Muscle of back (tissue), 11 donors: Measurements from ENCODE around the gene TTC21A. TPM values are rescaled to one million over a fixed set of nuclear protein-coding genes. Genes with fewer than 3 reads are reported as not detected.
"Not testable (repeated sequence)": the region's sequence is repeated elsewhere in the genome, so short reads cannot be mapped to it uniquely, and the experiment has no call there.

Source experiments
- DNase-seq, 3 donors: peaks; one replicate each; pipeline versions ENCODE4 v3.0.0 to v3.0.0-alpha.2; 2013
- polyA plus RNA-seq, 10 donors: library from polyadenylated mRNA; unstranded; fragments of 120-200 nt; gene quantifications; one replicate each; pipeline ENCODE4 v1.2.1, GENCODE V29; 2013; ENCODE audit not compliant: insufficient read length in 10 of 10

TTC21A gene
- polyA plus RNA-seq, 10 donors: 1.3 to 5.7 (median 2.7) TPM

DNA sequence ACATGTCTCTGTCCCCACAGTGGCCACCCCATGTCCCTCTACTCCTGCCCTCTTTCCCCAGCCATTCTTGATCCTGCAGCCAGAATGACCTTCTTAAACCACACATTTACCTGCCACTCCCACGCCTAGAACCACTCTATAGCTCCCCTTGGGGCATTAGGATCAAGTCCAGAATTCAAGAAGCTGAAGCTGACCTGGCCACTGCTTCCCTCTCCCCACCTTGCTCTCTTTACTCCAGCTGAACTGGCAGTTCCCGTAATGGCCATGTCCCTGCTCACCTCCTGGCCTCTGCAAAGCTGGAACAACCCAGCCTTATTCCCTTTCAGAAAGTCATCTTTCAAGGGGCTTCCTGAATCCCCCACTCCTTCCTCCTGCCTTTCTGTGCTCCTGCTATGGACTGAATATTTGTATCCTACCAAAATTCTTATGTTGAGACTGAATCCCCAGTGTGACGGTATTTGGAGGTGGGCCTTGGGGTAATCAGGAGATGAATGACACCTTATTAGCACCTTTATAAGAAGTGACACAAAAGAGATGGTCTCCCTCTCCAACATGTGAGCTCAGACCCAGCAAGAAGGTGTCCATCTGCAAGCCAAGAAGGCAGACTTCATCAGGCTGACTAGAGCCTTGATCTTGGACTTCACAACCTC is 42.1 kb downstream of the TTC21A start:
- DNase-seq: no peak

DNA sequence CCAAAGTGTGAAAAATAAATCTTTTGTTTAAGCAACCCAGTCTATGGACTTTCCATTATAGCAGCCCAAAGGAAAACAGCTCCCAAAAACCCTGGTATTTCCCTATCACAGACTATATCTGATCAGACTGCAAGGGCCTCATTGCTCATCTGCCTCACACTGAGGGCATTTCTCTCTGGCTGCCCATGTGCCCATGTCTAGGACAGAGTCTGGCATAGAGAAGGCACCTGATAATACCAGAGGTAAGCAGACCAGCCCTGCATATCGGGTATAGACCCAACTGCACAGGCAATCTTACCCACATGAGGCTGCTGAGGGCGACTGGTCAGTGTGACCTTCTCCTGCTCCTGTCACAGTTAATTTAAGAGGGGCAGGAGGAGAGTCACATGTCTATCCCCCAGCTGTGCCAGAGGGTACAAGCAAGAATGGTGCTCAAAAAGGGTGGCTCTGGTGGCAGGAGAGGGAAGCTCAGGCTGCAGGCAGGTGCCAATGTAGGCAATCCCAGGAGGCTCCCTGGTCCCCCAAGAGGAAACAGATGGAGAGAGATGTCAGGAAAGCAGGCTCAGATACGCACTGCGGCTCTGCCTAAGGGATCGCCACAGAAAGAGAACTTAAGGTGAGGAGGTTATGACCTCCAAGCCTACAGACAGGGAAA is 42.8 kb downstream of the TTC21A start:
- no peak for DNase-seq

- peak; percentile 83 to 97 (median 89) for DNase-seq
These were observed 43.5 kb downstream of the TTC21A start for GRCh38 chr3:39150803-39151631.

DNA sequence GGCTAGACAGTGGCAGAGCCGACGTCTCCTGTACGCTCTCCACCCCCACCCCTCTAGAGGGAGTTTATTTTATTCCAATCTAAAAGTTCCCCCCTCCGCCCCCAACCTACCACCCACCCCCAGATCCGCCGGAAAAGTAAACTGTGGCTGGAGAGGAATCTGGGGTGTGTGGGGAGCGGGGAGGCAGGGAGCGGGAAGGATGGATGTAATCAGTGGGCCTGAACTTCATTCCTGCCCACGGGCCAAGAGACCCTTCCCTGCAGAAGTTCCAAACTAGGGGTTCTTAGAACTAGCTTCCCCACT is 46.4 kb downstream of the TTC21A start:
- no peak for DNase-seq

DNA sequence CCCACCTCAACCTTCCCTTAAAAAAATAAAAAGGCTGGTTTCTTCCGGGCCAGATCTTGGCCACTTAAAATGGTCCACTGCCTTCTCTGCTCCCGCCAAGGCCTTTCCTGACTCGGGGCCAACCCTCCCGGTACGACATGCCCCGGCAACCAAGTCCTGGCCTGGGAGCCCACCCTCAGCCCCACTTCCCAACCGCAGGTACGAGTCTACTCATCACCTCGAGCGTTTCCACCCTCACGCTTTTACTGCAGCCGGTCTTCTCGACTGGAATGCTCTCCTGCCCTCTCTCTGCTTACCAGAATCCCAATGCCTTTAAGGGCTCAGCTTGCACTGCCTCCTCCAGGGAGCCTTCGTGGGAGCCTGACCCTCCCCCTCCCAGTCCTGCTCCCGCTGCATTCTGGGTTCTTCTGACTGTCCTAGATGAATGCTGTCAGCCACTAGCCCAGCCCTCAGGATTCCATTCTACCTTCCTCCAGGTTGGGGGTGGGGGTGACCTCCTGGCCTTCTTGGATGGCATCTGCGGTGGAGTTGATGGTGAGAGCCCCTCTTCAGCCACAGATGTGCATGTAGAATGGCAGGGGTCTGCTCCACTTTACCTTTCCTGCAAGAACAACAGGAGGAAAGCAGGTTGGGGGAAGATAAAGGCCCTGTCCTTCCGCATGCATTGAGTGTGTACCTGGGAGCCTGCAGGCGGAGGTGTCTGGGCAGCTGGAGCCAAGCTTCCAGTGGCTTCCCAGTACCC is 47.0 kb downstream of the TTC21A start:
- peak in 1 of 3 donors; percentile 60 for DNase-seq

GRCh38 chr3:39156421-39156820 is 48.9 kb downstream of the TTC21A start:
- no peak for DNase-seq

DNA sequence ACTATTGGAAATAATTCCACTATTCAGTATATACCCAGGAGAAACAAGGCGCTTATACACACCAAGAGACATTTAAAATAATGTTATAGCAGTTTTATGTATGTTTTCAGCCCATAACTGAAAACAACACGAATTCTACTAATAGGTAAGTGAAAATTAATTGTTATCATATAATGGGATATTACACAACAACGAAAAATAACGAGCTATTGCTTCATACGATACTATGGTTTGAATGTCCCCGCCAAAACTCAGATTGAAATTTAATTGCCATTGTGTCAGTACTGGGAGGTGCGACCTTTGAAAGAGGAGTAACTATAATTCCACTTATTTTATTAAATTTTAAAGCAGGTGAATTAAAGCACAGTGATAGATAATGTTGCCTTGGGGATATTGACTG is 49.9 kb downstream of the TTC21A start:
- DNase-seq: no peak

DNA sequence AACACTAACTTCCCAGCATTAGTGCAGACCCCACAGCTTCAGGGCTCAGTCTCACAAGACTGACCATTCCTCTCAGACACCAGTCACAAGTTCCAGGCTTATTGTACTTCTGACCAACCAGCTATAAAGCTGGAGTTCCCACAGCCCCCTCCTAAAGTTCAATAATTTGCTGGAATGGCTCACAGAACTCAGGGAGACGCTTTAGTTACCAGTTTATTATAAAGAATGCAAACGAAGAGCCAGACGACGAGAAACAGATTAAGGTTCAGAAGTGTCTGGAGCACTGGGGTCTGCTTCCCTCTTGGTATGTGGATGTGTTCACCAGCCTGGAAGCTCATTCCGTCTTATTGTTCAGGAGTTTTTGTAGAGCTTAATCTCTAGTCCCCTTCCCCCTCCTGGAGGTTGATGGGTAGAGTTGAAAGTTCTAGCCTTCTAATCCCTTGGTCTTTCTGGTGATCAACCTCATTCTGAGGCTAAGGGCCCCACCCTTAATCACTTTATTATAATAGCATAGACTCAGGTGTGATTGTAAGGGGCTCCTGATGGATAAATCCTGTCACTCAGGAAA is 50.8 kb downstream of the TTC21A start:
- no peak for DNase-seq

DNA sequence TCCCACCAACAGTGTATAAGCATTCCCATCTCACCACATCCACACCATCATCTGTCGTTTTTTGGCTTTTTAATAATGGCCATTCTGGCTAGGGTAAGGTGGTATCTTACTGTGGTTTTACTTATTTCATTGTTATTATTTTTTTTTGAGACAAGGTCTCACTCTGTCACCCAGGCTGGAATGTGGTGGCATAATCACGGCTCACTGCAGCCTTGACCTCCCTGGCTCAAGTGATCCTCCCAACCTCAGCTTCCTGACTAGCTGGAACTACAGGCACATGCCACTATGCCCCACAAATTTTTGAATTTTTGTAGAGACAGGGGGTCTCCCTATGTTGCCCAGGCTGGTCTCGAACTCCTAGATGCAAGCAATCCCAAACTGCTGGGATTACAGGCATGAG is 56.9 kb downstream of the TTC21A start:
- DNase-seq: no peak

GRCh38 chr3:39165518-39165917 is 58.0 kb downstream of the TTC21A start:
- no peak for DNase-seq

- peak in 1 of 3 donors; percentile 94 for DNase-seq
These were observed 58.7 kb downstream of the TTC21A start for GRCh38 chr3:39166134-39166710.

- DNase-seq: peak in 1 of 3 donors; percentile 77
These were observed 59.6 kb downstream of the TTC21A start for GRCh38 chr3:39166932-39167532.

GRCh38 chr3:39168156-39168780 is 60.8 kb downstream of the TTC21A start:
- no peak for DNase-seq

GRCh38 chr3:39169712-39170111 is 62.2 kb downstream of the TTC21A start:
- DNase-seq: no peak

GRCh38 chr3:39170461-39170860 is 63.0 kb downstream of the TTC21A start:
- no peak for DNase-seq

DNA sequence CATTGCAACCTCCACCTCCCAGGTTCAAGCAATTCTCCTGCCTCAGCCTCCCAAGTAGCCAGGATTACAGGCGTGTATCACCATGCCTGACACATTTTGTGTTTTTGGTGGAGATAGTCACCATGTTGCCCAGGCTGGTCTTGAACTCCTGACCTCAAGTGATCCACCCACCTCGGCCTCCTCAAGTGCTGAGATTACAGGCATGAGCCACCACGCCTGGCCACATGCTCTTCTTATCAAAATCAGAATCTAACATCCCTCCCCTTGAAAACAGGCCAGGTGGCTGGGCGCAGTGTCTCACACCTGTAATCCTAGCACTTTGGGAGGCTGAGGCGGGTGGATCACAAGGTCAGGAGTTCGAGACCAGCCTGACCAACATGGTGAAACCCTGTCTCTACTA is 63.4 kb downstream of the TTC21A start:
- not testable (repeated sequence) for DNase-seq

DNA sequence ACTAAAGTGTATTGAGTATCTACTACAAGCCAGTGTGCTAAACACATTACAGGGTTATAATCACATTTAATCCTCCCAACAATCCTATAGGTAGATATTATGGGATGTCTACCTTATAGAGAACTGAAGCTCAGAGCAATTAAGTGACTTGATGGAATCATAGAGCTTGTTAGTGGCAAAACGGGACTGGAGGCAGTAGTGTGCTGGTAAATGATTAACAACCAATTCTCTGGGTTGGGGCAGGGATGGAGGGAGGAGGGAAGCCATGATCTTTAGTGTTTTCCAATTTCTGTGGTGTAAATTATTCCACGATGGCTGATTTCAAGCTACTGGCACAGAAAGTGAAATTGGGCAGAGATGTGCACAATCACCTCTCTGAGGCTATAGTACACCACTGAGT is 64.4 kb downstream of the TTC21A start:
- no peak for DNase-seq

DNA sequence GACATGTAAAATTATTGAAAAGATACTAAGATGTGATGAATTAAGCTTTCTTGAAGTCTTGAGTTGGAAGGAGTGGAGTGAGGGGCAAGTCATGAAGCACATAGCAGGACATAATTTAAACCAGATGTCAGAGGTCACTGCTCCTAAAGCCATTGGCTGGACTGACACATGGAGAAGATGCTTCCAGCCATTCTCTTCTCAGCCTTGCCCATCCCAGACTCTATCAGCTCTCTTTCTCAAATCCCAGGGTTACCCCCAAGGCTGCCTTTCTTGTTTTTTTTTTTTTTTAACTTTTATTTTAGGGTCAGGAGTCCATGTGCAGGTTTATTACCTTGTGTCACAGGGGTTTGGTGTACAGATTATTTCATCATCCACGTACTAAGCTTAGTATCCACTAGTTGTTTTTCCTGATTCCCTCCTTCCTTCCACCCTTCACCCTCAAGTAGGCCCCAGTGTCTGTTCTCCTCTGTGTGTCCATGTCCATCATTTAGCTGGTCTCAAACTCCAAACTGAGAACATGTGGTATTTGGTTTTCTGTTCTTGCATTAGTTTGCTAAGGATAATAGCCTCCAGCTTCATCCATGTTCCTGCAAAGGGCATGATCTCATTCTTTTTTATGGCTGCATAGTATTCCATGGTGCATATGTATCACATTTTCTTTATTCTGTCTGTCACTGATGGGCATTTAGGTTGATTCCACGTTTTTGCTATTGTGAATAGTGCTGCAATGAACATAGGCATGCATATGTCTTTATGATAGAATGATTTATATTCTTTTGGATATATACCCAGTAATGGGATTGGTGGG is 66.0 kb downstream of the TTC21A start:
- no peak for DNase-seq

- no peak for DNase-seq
These were observed 68.7 kb downstream of the TTC21A start for GRCh38 chr3:39176025-39176714.
